ENCODE results near the gene SLCO2A1. TPM values are rescaled to one million over a fixed set of nuclear protein-coding genes. Genes with fewer than 3 reads are reported as not detected.

SLCO2A1 gene
- total and polyA plus RNA-seq, 3 donors from 2014 or later = 2.2 to 5.3 (median 2.5) TPM

GRCh38 chr3:133962849-133963248 lies 66.9 kb downstream of the SLCO2A1 start:
- H3K4me3 ChIP-seq = no peak overlapping the region
- H3K9me3 ChIP-seq = no peaks in the 10 kb centered on the region
- H3K4me1 ChIP-seq = no peaks in the 10 kb centered on the region
- H3K27me3 ChIP-seq = no peaks in the 10 kb centered on the region
- 38 to 59% methylated on average over 2 of the region's 2 CpGs for WGBS, 2 donors
- TF ChIP-seq, protein P1, sequence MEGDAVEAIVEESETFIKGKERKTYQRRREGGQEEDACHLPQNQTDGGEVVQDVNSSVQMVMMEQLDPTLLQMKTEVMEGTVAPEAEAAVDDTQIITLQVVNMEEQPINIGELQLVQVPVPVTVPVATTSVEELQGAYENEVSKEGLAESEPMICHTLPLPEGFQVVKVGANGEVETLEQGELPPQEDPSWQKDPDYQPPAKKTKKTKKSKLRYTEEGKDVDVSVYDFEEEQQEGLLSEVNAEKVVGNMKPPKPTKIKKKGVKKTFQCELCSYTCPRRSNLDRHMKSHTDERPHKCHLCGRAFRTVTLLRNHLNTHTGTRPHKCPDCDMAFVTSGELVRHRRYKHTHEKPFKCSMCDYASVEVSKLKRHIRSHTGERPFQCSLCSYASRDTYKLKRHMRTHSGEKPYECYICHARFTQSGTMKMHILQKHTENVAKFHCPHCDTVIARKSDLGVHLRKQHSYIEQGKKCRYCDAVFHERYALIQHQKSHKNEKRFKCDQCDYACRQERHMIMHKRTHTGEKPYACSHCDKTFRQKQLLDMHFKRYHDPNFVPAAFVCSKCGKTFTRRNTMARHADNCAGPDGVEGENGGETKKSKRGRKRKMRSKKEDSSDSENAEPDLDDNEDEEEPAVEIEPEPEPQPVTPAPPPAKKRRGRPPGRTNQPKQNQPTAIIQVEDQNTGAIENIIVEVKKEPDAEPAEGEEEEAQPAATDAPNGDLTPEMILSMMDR (IDR thresholded peaks at IDR 0.05) = no peak
- no peak for TF ChIP-seq POLR2A (IDR thresholded peaks at IDR 0.05)
- no peak for DNase-seq
- H3K36me3 ChIP-seq (ENCODE audit: low read depth, missing control alignments) = no peaks in the 10 kb centered on the region
- no peak overlapping the region for H3K27ac ChIP-seq
- intact Hi-C loops (cut with DNase I; ENCODE audit: low total_unique reads) = no loop called here

DNA sequence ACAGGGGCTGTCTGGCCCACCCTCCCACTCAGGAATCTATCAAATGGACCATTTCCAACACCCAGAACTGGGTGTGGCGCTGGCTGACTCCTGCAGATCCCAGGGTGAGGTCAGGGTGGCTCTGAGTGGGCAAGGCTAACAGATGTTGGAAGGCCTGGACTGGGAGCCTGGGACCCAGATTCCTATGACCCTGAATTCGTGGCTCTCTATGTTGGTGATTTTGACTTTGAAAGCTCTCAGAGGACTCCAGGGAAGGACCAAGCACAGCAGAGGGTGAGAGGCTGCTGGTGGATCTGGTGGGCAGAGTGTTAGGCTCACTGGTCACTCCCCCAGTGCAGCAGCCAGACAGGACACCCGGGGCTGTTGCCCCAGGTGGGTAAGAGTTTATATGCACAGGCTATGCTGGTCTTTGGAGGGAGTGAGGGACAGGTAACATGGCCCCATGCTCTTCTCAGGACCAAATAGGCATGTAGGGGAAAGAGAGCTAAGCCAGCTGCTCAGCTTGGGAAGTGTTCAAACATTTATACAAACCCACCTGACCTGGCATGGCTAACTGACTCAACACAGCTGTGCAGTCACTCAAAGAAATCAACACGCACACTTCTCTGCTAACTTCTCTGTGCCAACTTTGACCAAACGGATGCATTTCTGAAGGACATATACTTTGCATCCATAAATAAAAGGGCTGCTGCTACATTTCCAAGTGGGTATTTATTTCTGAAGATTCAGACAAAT lies 71.5 kb downstream of the SLCO2A1 start:
- WGBS, 2 donors = 87 to 92% methylated on average over 3 to 5 of the region's 5 CpGs
- intact Hi-C loops (cut with DNase I; ENCODE audit: low total_unique reads) = no loop called here
- Histone ChIP-seq H3K27ac (no peak overlapping the region), H3K4me1 (peaks cover 3% of the 10 kb centered on the region), H3K4me3 (no peak overlapping the region), H3K36me3 (ENCODE audit: low read depth, missing control alignments) (no peaks in the 10 kb centered on the region), H3K9me3 (no peaks in the 10 kb centered on the region), H3K27me3 (no peaks in the 10 kb centered on the region)
- TF ChIP-seq, protein P1 (IDR thresholded peaks at IDR 0.05) = no peak
- TF ChIP-seq POLR2A (IDR thresholded peaks at IDR 0.05) = no peak
- DNase-seq = no peak

DNA sequence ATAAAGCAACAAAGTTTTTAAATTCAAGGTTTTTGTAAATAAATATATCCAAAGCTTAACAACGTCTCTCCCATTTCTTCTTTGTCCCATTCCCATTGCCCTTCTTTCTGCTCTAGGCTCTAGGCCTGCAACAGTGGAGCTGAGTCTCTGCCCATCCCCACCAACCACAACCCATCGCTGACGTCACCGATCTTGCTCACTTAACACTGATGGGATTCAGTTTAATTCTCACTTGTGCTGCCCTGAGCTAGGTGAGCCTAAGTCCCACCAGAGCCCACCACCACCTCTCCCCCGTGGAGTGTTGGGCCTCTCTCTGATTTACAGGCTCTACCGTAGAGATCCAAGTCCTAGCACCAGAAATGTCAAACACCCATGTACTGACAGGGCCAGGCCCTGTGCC lies 72.7 kb downstream of the SLCO2A1 start:
- H3K4me3 ChIP-seq = no peak overlapping the region

DNA sequence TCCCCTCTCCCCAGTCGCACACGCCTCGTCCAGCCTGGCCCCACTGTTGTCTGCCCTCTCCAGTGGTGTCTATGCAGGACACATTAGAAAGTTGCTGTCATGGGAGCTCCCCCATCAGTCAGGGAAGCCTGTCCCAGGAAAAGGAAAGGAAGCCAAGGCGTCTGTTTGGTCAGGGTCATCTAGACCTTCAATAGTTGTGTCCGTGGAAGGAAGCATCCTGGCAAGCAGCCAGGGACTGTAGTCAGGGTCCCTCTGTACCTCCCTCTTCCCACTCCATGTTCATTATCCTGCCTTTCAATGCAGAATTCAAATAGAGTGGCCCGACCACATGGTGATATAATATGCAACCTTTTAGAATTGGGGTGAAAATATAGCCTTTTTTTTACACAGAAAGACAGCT lies 73.4 kb downstream of the SLCO2A1 start:
- H3K36me3 ChIP-seq (ENCODE audit: low read depth, missing control alignments) = no peaks in the 10 kb centered on the region
- TF ChIP-seq, protein P1 (IDR thresholded peaks at IDR 0.05) = no peak
- no peak for TF ChIP-seq POLR2A (IDR thresholded peaks at IDR 0.05)
- H3K9me3 ChIP-seq = no peaks in the 10 kb centered on the region
- no peak overlapping the region for H3K4me3 ChIP-seq
- no peaks in the 10 kb centered on the region for H3K27me3 ChIP-seq
- intact Hi-C loops (cut with DNase I; ENCODE audit: low total_unique reads) = no loop called here
- DNase-seq = no peak
- H3K27ac ChIP-seq = no peak overlapping the region
- H3K4me1 ChIP-seq = peaks cover 3% of the 10 kb centered on the region
- WGBS, 2 donors = 32 to 66% methylated on average over 3 to 6 of the region's 6 CpGs

More for the DNA sequence above, 72.7 kb downstream of the SLCO2A1 start:
- no peak for TF ChIP-seq POLR2A (IDR thresholded peaks at IDR 0.05)
- TF ChIP-seq, protein P1 (IDR thresholded peaks at IDR 0.05) = no peak
- intact Hi-C loops (cut with DNase I; ENCODE audit: low total_unique reads) = no loop called here
- 75% methylated on average over 6 of the region's 6 CpGs for WGBS, 2 donors
- no peaks in the 10 kb centered on the region for H3K27me3 ChIP-seq
- H3K27ac ChIP-seq = no peak overlapping the region
- H3K36me3 ChIP-seq (ENCODE audit: low read depth, missing control alignments) = no peaks in the 10 kb centered on the region
- no peaks in the 10 kb centered on the region for H3K9me3 ChIP-seq
- DNase-seq = no peak
- peaks cover 3% of the 10 kb centered on the region for H3K4me1 ChIP-seq

DNA sequence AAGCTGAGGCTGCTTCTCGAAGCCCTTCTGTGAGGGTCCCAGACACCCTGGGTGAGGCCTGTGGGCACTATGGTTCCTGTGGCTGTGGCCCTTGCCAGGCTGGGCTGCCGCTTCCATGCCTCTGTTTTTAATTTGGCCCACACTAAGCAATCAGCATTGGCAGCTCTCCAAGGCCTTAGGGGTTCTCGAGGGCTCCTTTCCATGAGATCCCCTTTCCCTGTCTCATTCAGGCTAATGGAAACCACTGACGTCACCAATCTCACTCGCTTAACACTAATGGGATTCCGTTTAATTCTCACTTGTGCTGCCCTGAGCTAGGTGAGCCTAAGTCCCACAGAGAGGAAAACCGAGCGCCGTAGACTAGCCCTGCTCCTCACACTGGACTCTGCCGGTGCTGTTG lies 73.8 kb downstream of the SLCO2A1 start:
- H3K27me3 ChIP-seq = no peaks in the 10 kb centered on the region
- no peaks in the 10 kb centered on the region for H3K36me3 ChIP-seq (ENCODE audit: low read depth, missing control alignments)
- peaks cover 3% of the 10 kb centered on the region for H3K4me1 ChIP-seq
- H3K9me3 ChIP-seq = no peaks in the 10 kb centered on the region
- intact Hi-C loops (cut with DNase I; ENCODE audit: low total_unique reads) = no loop called here
- H3K4me3 ChIP-seq = no peak overlapping the region
- DNase-seq = no peak
- H3K27ac ChIP-seq = no peak overlapping the region
- WGBS, 2 donors = 75 to 79% methylated on average over 10 of the region's 10 CpGs
- TF ChIP-seq, protein P1 (IDR thresholded peaks at IDR 0.05) = no peak
- TF ChIP-seq POLR2A (IDR thresholded peaks at IDR 0.05) = no peak

Measured in testis (tissue), 3 donors.